ENCODE data around the gene C8B.

DNA sequence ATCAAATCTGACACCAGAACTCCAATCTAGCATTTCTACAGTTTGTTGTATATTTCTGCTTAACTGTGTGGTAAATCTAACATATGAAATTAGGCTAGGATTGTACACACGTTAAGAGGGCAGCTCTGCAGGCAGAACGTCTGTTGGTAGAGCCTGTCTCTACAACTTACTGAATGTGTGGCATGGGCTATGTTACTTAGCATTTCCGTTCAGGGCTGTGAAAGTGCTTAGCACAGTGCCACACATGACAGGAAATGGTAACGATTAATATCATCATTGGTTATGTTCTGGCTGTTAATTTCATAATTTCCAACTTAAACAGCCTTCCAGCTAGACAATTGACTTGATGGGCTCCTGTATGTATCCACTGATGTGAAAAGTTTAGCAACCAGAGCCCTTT is 9.6 kb upstream of the C8B start:
- TF ChIP-seq ZNF561 (CRISPR knock-in tag; conservative IDR thresholded peaks at IDR 0.05), result no peak
- TF ChIP-seq, protein P1, sequence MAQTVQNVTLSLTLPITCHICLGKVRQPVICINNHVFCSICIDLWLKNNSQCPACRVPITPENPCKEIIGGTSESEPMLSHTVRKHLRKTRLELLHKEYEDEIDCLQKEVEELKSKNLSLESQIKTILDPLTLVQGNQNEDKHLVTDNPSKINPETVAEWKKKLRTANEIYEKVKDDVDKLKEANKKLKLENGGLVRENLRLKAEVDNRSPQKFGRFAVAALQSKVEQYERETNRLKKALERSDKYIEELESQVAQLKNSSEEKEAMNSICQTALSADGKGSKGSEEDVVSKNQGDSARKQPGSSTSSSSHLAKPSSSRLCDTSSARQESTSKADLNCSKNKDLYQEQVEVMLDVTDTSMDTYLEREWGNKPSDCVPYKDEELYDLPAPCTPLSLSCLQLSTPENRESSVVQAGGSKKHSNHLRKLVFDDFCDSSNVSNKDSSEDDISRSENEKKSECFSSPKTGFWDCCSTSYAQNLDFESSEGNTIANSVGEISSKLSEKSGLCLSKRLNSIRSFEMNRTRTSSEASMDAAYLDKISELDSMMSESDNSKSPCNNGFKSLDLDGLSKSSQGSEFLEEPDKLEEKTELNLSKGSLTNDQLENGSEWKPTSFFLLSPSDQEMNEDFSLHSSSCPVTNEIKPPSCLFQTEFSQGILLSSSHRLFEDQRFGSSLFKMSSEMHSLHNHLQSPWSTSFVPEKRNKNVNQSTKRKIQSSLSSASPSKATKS (CRISPR knock-in tag; IDR thresholded peaks at IDR 0.05), result no peak
- TF ChIP-seq, protein P2, sequence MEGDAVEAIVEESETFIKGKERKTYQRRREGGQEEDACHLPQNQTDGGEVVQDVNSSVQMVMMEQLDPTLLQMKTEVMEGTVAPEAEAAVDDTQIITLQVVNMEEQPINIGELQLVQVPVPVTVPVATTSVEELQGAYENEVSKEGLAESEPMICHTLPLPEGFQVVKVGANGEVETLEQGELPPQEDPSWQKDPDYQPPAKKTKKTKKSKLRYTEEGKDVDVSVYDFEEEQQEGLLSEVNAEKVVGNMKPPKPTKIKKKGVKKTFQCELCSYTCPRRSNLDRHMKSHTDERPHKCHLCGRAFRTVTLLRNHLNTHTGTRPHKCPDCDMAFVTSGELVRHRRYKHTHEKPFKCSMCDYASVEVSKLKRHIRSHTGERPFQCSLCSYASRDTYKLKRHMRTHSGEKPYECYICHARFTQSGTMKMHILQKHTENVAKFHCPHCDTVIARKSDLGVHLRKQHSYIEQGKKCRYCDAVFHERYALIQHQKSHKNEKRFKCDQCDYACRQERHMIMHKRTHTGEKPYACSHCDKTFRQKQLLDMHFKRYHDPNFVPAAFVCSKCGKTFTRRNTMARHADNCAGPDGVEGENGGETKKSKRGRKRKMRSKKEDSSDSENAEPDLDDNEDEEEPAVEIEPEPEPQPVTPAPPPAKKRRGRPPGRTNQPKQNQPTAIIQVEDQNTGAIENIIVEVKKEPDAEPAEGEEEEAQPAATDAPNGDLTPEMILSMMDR (IDR thresholded peaks at IDR 0.05 in 2 of 3, conservative IDR thresholded peaks at IDR 0.05 in 1 of 3; ENCODE audit: insufficient read depth in 2 of 3, low read depth in 1 of 3, low read length in 3 of 3), result no peak
- TF ChIP-seq HMG20A (CRISPR knock-in tag; conservative IDR thresholded peaks at IDR 0.05), result no peak
- TF ChIP-seq ELF4 (CRISPR knock-in tag; IDR thresholded peaks at IDR 0.05), result no peak
- TF ChIP-seq, protein P3, sequence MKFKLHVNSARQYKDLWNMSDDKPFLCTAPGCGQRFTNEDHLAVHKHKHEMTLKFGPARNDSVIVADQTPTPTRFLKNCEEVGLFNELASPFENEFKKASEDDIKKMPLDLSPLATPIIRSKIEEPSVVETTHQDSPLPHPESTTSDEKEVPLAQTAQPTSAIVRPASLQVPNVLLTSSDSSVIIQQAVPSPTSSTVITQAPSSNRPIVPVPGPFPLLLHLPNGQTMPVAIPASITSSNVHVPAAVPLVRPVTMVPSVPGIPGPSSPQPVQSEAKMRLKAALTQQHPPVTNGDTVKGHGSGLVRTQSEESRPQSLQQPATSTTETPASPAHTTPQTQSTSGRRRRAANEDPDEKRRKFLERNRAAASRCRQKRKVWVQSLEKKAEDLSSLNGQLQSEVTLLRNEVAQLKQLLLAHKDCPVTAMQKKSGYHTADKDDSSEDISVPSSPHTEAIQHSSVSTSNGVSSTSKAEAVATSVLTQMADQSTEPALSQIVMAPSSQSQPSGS (CRISPR knock-in tag; IDR thresholded peaks at IDR 0.05), result no peak
- no peak for TF ChIP-seq MTA3 (IDR thresholded peaks at IDR 0.05; ENCODE audit: borderline replicate concordance)
- no peak for TF ChIP-seq CBX1 (IDR thresholded peaks at IDR 0.05; ENCODE audit: low read depth)
- TF ChIP-seq KAT2B (IDR thresholded peaks at IDR 0.05; ENCODE audit: low read depth, low read length), result no peak
- no peak for TF ChIP-seq POLR2A (conservative IDR thresholded peaks at IDR 0.05)
- no peak for TF ChIP-seq GTF2F1 (IDR thresholded peaks at IDR 0.05; ENCODE audit: low read depth, low read length)
- TF ChIP-seq ARHGAP35 (IDR thresholded peaks at IDR 0.05; ENCODE audit: partially characterized antibody), result no peak
- no peak for TF ChIP-seq ZFPM2 (CRISPR knock-in tag; IDR thresholded peaks at IDR 0.05)
- no peak for TF ChIP-seq ZBTB8A (IDR thresholded peaks at IDR 0.05; ENCODE audit: partially characterized antibody)
